Measurements from ENCODE around the gene ZSWIM5.

The ZSWIM5 gene

GRCh38 chr1:45244660-45245059, 38.3 kb upstream of the ZSWIM5 start:
- H3K9me3 ChIP-seq = no peaks in the 10 kb centered on the region

GRCh38 chr1:45243476-45244343, 37.3 kb upstream of the ZSWIM5 start:
- TF ChIP-seq CTCF (IDR thresholded peaks at IDR 0.05) = no peak
- Histone ChIP-seq H3K36me3 (no peaks in the 10 kb centered on the region), H3K27ac (no peak overlapping the region), H3K4me1 (ENCODE audit: control insufficient read depth in 1 of 2, insufficient read depth in 1 of 2, low read depth in 1 of 2, low read length in 1 of 2) (no peaks in the 10 kb centered on the region), H3K4me3 (ENCODE audit: low read depth in 1 of 2, low read length in 1 of 2) (no peak overlapping the region), H3K27me3 (no peaks in the 10 kb centered on the region), H3K9me3 (no peaks in the 10 kb centered on the region)

More at GRCh38 chr1:45244660-45245059, 38.3 kb upstream of the ZSWIM5 start:
- Histone ChIP-seq H3K36me3 (no peaks in the 10 kb centered on the region), H3K27ac (no peak overlapping the region), H3K4me1 (ENCODE audit: control insufficient read depth in 1 of 2, insufficient read depth in 1 of 2, low read depth in 1 of 2, low read length in 1 of 2) (no peaks in the 10 kb centered on the region), H3K4me3 (ENCODE audit: low read depth in 1 of 2, low read length in 1 of 2) (no peak overlapping the region), H3K27me3 (no peaks in the 10 kb centered on the region)
- no peak for TF ChIP-seq CTCF (IDR thresholded peaks at IDR 0.05)

GRCh38 chr1:45238846-45239245, 32.4 kb upstream of the ZSWIM5 start:
- TF ChIP-seq CTCF (IDR thresholded peaks at IDR 0.05) = no peak
- Histone ChIP-seq H3K27ac (no peak overlapping the region), H3K4me1 (ENCODE audit: control insufficient read depth in 1 of 2, insufficient read depth in 1 of 2, low read depth in 1 of 2, low read length in 1 of 2) (no peaks in the 10 kb centered on the region), H3K36me3 (no peaks in the 10 kb centered on the region), H3K4me3 (ENCODE audit: low read depth in 1 of 2, low read length in 1 of 2) (no peak overlapping the region), H3K27me3 (no peaks in the 10 kb centered on the region), H3K9me3 (no peaks in the 10 kb centered on the region)

GRCh38 chr1:45236136-45236535, 29.7 kb upstream of the ZSWIM5 start:
- Histone ChIP-seq H3K27ac (no peak overlapping the region), H3K9me3 (no peaks in the 10 kb centered on the region), H3K4me3 (ENCODE audit: low read depth in 1 of 2, low read length in 1 of 2) (no peak overlapping the region), H3K36me3 (no peaks in the 10 kb centered on the region), H3K4me1 (ENCODE audit: control insufficient read depth in 1 of 2, insufficient read depth in 1 of 2, low read depth in 1 of 2, low read length in 1 of 2) (no peaks in the 10 kb centered on the region), H3K27me3 (no peaks in the 10 kb centered on the region)
- no peak for TF ChIP-seq CTCF (IDR thresholded peaks at IDR 0.05)

GRCh38 chr1:45230537-45230936, 24.1 kb upstream of the ZSWIM5 start:
- H3K4me3 ChIP-seq (ENCODE audit: low read depth in 1 of 2, low read length in 1 of 2) = no peak overlapping the region
- H3K27ac ChIP-seq = no peak overlapping the region
- no peak for TF ChIP-seq CTCF (IDR thresholded peaks at IDR 0.05)
- H3K36me3 ChIP-seq = no peaks in the 10 kb centered on the region
- H3K9me3 ChIP-seq = no peaks in the 10 kb centered on the region
- H3K4me1 ChIP-seq (ENCODE audit: control insufficient read depth in 1 of 2, insufficient read depth in 1 of 2, low read depth in 1 of 2, low read length in 1 of 2) = no peaks in the 10 kb centered on the region
- no peaks in the 10 kb centered on the region for H3K27me3 ChIP-seq

Data from neutrophil (primary cell).